CMK (cell line): Measurements from ENCODE around the gene EXOC5.
A peak's percentile ranks its signal among the peaks of the same experiment; 100 is the strongest.
"Not testable (repeated sequence)": the region's sequence is repeated elsewhere in the genome, so short reads cannot be mapped to it uniquely, and the experiment has no call there.

Experiments
- DNase-seq: peaks from one replicate; pipeline ENCODE4 v3.0.0-alpha.2; 2010; ENCODE audit warnings: low read depth

Gene EXOC5

GRCh38 chr14:57268161-57269069, at the start of gene EXOC5, which contains the start of gene AP5M1:
Gene EXOC5, minus strand, starts transcription at chr14:57268905. Its CDS starts 257 bp downstream, at chr14:57268648.
Gene AP5M1, plus strand, starts transcription at chr14:57268971. Its CDS starts 344 bp downstream, at chr14:57269315.
- peak; percentile 79 for DNase-seq

GRCh38 chr14:57317248-57317833, 48.6 kb upstream of the EXOC5 start:
- DNase-seq: peak; percentile 38

- DNase-seq: no peak
Measured at GRCh38 chr14:57314396-57315089, 45.8 kb upstream of the EXOC5 start.

- no peak for DNase-seq
Measured at GRCh38 chr14:57302883-57303282, 34.2 kb upstream of the EXOC5 start.

GRCh38 chr14:57299511-57299910, 30.8 kb upstream of the EXOC5 start:
- no peak for DNase-seq

- DNase-seq: no peak
Measured at GRCh38 chr14:57297852-57298251, 29.1 kb upstream of the EXOC5 start.

GRCh38 chr14:57295239-57295638, 26.5 kb upstream of the EXOC5 start:
- no peak for DNase-seq

- no peak for DNase-seq
Measured at GRCh38 chr14:57293866-57294837, 25.4 kb upstream of the EXOC5 start.

GRCh38 chr14:57291692-57292647, 23.3 kb upstream of the EXOC5 start:
- DNase-seq: no peak

- no peak for DNase-seq
Measured at GRCh38 chr14:57290751-57291150, 22.0 kb upstream of the EXOC5 start.

- DNase-seq: no peak
Measured at GRCh38 chr14:57287745-57288144, 19.0 kb upstream of the EXOC5 start.

- no peak for DNase-seq
Measured at GRCh38 chr14:57277062-57277461, 8.4 kb upstream of the EXOC5 start.

GRCh38 chr14:57275023-57275664, 6.4 kb upstream of the EXOC5 start:
- no peak for DNase-seq

GRCh38 chr14:57274551-57274950, 5.8 kb upstream of the EXOC5 start:
- no peak for DNase-seq

GRCh38 chr14:57273236-57273635, 4.5 kb upstream of the EXOC5 start:
- no peak for DNase-seq

GRCh38 chr14:57266065-57266464, 2.6 kb downstream of the EXOC5 start:
- no peak for DNase-seq

- no peak for DNase-seq
Measured at GRCh38 chr14:57262117-57262516, 6.6 kb downstream of the EXOC5 start.

GRCh38 chr14:57261604-57262003, 7.1 kb downstream of the EXOC5 start:
- no peak for DNase-seq

- DNase-seq: no peak
Measured at GRCh38 chr14:57259672-57260071, 9.0 kb downstream of the EXOC5 start.

GRCh38 chr14:57258221-57258620, 10.5 kb downstream of the EXOC5 start:
- not testable (repeated sequence) for DNase-seq
